ENCODE data around the gene SNAP47. TPM values are rescaled to one million over a fixed set of nuclear protein-coding genes. Genes with fewer than 3 reads are reported as not detected.

Gene SNAP47
- total RNA-seq, 4 donors from 2014 or later = 35.8 to 51.0 (median 42.9) TPM

- H3K27me3 ChIP-seq = no peaks in the 10 kb centered on the region
- H3K27ac ChIP-seq = no peak overlapping the region
- H3K4me1 ChIP-seq = no peaks in the 10 kb centered on the region
- no peak for TF ChIP-seq CTCF (IDR thresholded peaks at IDR 0.05)
- no peak for TF ChIP-seq POLR2A (IDR thresholded peaks at IDR 0.05)
- no peak for TF ChIP-seq EP300 (IDR thresholded peaks at IDR 0.05)
- TF ChIP-seq POLR2AphosphoS5 (IDR thresholded peaks at IDR 0.05) = no peak
- no peak for DNase-seq (ENCODE audit: low spot score in 2 of 2)
- H3K9me3 ChIP-seq = peaks cover 3% of the 10 kb centered on the region
- no peak overlapping the region for H3K4me3 ChIP-seq
- 95% methylated on average over 2 of the region's 2 CpGs for WGBS
- H3K36me3 ChIP-seq = no peaks in the 10 kb centered on the region
Measured at GRCh38 chr1:227813962-227814361, 78.7 kb downstream of the SNAP47 start.

DNA sequence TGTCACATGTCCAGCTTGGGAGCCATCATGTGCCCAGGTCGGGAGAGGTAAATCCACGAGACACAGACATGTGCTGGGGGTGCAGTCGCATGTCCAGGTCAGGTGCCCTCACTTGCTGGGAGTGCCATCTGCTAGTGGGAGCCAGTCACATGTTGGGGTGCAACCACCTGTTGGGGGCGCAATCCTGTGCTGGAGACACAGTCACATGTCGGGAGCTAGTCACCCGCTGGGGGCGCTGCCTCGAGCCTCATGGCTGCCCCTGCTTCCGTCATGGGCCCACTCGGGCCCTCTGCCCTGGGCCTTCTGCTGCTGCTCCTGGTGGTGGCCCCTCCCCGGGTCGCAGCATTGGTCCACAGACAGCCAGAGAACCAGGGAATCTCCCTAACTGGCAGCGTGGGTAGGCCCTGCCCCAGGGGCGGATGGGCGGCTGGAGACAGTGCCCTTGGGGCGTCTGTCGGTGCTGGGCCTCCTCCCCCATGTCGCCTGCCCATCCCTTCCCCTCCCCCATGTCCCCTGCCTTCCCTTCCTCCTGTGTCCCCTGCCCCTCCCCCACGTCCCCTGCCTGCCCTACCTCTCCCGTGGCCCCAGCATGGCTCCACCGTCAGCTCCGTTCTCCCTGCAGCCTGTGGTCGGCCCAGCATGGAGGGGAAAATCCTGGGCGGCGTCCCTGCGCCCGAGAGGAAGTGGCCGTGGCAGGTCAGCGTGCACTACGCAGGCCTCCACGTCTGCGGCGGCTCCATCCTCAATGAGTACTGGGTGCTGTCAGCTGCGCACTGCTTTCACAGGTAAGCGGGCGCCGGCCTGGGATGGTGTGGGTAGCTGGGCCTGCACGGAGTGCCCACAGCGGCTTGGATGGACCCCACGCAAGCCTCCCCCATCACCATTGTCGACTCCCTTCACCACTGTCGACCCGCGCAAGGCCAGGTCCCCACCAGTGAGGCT, 80.5 kb downstream of the SNAP47 start, which contains the start of gene PRSS38:
TSS of gene PRSS38 (plus strand) at position 208 of the 942 bp plus-strand sequence. CDS start at position 250, 42 bp downstream.
- Histone ChIP-seq H3K27ac (no peak within 1 kb of the TSS), H3K36me3 (no peaks in the 10 kb centered on the region), H3K9me3 (peaks cover 3% of the 10 kb centered on the region), H3K4me1 (no peaks in the 10 kb centered on the region), H3K4me3 (no peak within 1 kb of the TSS), H3K27me3 (no peaks in the 10 kb centered on the region)
- WGBS = 96% methylated on average over 12 of the region's 44 CpGs
- no peak for DNase-seq (ENCODE audit: low spot score in 2 of 2)
- no peak for TF ChIP-seq CTCF (IDR thresholded peaks at IDR 0.05)
- TF ChIP-seq POLR2AphosphoS5 (IDR thresholded peaks at IDR 0.05) = no peak
- no peak for TF ChIP-seq POLR2A (IDR thresholded peaks at IDR 0.05)
- no peak for TF ChIP-seq EP300 (IDR thresholded peaks at IDR 0.05)

- no peak for DNase-seq (ENCODE audit: low spot score in 2 of 2)
- TF ChIP-seq POLR2A (IDR thresholded peaks at IDR 0.05) (no peak), CTCF (IDR thresholded peaks at IDR 0.05) (no peak), EP300 (IDR thresholded peaks at IDR 0.05) (no peak), POLR2AphosphoS5 (IDR thresholded peaks at IDR 0.05) (no peak)
- H3K27ac ChIP-seq = no peak overlapping the region
- no peaks in the 10 kb centered on the region for H3K27me3 ChIP-seq
- peaks cover 3% of the 10 kb centered on the region for H3K9me3 ChIP-seq
- no peak overlapping the region for H3K4me3 ChIP-seq
- no peaks in the 10 kb centered on the region for H3K4me1 ChIP-seq
- no peaks in the 10 kb centered on the region for H3K36me3 ChIP-seq
- WGBS = 92% methylated on average over 9 of the region's 16 CpGs
Measured at GRCh38 chr1:227816750-227817446, 81.7 kb downstream of the SNAP47 start.

DNA sequence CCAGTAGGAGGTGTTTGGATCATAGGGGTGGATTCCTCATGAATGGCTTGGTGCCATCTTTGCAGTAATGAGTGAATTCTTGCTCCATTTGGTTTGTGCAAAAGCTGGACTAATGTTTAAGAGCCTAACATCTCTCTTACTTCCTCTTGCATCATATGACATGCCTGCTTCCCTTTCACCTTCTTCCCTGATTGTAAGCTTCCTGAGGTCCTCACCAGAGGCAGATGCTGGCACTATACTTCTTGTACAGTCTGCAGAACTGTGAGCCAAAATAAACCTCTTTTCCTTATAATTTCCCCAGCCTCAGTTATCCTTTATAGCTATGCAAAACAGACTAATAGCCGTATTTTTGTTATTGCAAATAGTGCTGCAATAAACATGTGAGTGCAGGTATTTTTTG, 88.3 kb downstream of the SNAP47 start:
- Histone ChIP-seq H3K9me3 (peaks cover 5% of the 10 kb centered on the region), H3K27ac (no peak overlapping the region), H3K27me3 (peaks cover 7% of the 10 kb centered on the region), H3K36me3 (no peaks in the 10 kb centered on the region), H3K4me3 (no peak overlapping the region), H3K4me1 (no peaks in the 10 kb centered on the region)
- DNase-seq (ENCODE audit: low spot score in 2 of 2) = no peak
- WGBS = 94% methylated on average over 1 of the region's 1 CpG
- TF ChIP-seq POLR2AphosphoS5 (IDR thresholded peaks at IDR 0.05) (no peak), POLR2A (IDR thresholded peaks at IDR 0.05) (no peak), EP300 (IDR thresholded peaks at IDR 0.05) (no peak), CTCF (IDR thresholded peaks at IDR 0.05) (no peak)

- Histone ChIP-seq H3K27ac (no peak overlapping the region), H3K4me1 (no peaks in the 10 kb centered on the region), H3K9me3 (peaks cover 12% of the 10 kb centered on the region), H3K36me3 (no peaks in the 10 kb centered on the region), H3K4me3 (no peak overlapping the region), H3K27me3 (peaks cover 11% of the 10 kb centered on the region)
- TF ChIP-seq EP300 (IDR thresholded peaks at IDR 0.05) (no peak), POLR2A (IDR thresholded peaks at IDR 0.05) (no peak), CTCF (IDR thresholded peaks at IDR 0.05) (no peak), POLR2AphosphoS5 (IDR thresholded peaks at IDR 0.05) (no peak)
- no peak for DNase-seq (ENCODE audit: low spot score in 2 of 2)
- WGBS = 47% methylated on average over 2 of the region's 2 CpGs
Measured at GRCh38 chr1:227824204-227824603, 89.0 kb downstream of the SNAP47 start.
